Measurements from ENCODE around the gene NUCB1. TPM values are rescaled to one million over a fixed set of nuclear protein-coding genes. Genes with fewer than 3 reads are reported as not detected.

NUCB1 gene
- 248 and 260 TPM in 2 replicates for total RNA-seq

DNA sequence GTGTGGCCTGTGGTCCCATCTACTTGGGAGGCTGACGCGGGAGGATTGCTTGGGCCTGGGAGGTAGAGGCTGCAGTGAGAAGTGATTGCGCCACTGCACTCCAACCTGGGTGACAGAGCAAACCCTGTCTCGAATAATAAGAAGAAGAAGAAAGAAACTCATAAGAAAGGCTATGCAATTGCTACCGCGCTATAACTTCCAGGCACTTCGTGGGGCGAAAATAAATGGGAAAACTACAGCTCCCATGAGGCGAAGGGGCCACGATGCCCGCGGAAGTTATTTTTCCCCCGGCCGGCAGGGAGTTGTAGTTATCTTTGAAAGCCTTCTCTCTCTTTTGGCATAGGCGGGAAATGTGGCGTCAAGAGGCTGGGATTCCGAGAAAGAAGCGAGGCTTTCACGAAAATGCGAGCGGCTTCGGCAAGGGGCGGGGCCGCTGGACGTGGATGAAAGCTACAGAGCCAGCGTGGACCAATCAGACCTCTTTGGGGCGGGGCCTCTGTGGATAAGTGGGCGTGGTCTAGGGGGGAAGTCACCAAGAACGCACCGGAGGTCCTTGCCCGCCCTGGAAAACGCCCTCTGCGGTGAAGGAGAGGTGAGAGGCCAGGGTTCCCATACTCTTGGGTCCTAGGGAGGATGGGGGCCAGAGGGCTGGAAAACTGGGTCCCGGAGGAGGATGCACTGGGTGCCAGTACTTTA is at the start of gene NUCB1:
Gene NUCB1 (plus strand): TSS at position 532 of the 696 bp plus-strand sequence. CDS start 485 bp downstream, outside the sequence.
- no peaks in the 10 kb centered on the region for H3K36me3 ChIP-seq (ENCODE audit: control insufficient read depth, insufficient read depth, low read length)
- H3K27me3 ChIP-seq (ENCODE audit: control insufficient read depth, insufficient read depth, low read length) = peaks cover 13% of the 10 kb centered on the region
- DNase-seq (ENCODE audit: low read depth) = peak; percentile 92
- peak within 1 kb of the TSS; percentile 89 for H3K4me3 ChIP-seq (ENCODE audit: low read depth, low read length)
- peak; percentile 30 for TF ChIP-seq CTCF (IDR thresholded peaks at IDR 0.05; ENCODE audit: insufficient read depth, low read length, poor library complexity, severe bottlenecking)

GRCh38 chr19:48852292-48852691 is 47.8 kb upstream of the NUCB1 start:
- DNase-seq (ENCODE audit: low read depth) = no peak
- no peak for TF ChIP-seq CTCF (IDR thresholded peaks at IDR 0.05; ENCODE audit: insufficient read depth, low read length, poor library complexity, severe bottlenecking)
- H3K27me3 ChIP-seq (ENCODE audit: control insufficient read depth, insufficient read depth, low read length) = no peaks in the 10 kb centered on the region
- no peak overlapping the region for H3K4me3 ChIP-seq (ENCODE audit: low read depth, low read length)
- H3K36me3 ChIP-seq (ENCODE audit: control insufficient read depth, insufficient read depth, low read length) = no peaks in the 10 kb centered on the region

DNA sequence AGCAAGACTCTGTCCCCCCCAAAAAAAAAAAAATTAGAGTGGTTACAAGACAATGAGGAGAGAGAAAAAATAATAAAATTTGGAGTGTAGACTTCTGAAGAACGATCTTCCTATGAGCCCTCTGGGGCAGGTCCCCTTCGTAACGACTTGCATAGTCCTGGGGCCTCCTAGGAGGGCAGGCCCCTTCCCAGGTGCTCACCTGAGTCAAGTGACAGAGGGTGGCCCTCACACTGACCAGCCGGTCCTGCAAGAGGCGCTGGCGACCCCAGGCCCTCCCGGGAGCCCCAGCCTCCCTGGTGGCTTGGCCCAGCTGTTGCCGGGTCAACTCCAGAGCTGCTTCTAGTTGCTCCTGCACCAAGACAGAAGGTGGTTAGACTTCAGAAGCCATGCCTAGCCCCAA is 46.6 kb upstream of the NUCB1 start:
- DNase-seq (ENCODE audit: low read depth) = no peak
- no peak for TF ChIP-seq CTCF (IDR thresholded peaks at IDR 0.05; ENCODE audit: insufficient read depth, low read length, poor library complexity, severe bottlenecking)
- peaks cover 1% of the 10 kb centered on the region for H3K36me3 ChIP-seq (ENCODE audit: control insufficient read depth, insufficient read depth, low read length)
- H3K4me3 ChIP-seq (ENCODE audit: low read depth, low read length) = no peak overlapping the region
- H3K27me3 ChIP-seq (ENCODE audit: control insufficient read depth, insufficient read depth, low read length) = no peaks in the 10 kb centered on the region

DNA sequence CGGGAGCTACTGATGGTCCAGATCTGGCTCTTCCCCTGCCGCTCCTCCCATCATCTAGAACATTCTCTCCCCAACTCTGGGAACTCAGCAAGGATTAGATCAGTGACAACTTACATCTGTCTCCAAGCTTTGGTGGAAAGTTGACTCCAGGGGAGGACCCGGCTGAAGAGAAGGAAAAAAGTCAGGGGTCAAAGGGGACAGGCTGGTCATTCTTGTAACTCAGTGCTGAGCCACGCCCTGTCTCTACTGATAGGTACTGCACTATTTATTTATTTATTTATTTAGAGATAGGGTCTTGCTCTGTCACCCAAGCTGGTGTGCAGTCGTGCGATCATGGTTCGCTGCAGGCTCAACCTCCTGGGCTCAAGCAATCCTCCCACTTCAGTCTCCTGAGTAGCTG is 46.0 kb upstream of the NUCB1 start:
- no peak for TF ChIP-seq CTCF (IDR thresholded peaks at IDR 0.05; ENCODE audit: insufficient read depth, low read length, poor library complexity, severe bottlenecking)

GRCh38 chr19:48856921-48857320 is 43.2 kb upstream of the NUCB1 start:
- no peak for DNase-seq (ENCODE audit: low read depth)
- no peak for TF ChIP-seq CTCF (IDR thresholded peaks at IDR 0.05; ENCODE audit: insufficient read depth, low read length, poor library complexity, severe bottlenecking)
- no peaks in the 10 kb centered on the region for H3K27me3 ChIP-seq (ENCODE audit: control insufficient read depth, insufficient read depth, low read length)

More for the DNA sequence above, 46.0 kb upstream of the NUCB1 start:
- Histone ChIP-seq H3K36me3 (ENCODE audit: control insufficient read depth, insufficient read depth, low read length) (peaks cover 1% of the 10 kb centered on the region), H3K4me3 (ENCODE audit: low read depth, low read length) (no peak overlapping the region), H3K27me3 (ENCODE audit: control insufficient read depth, insufficient read depth, low read length) (no peaks in the 10 kb centered on the region)
- no peak for DNase-seq (ENCODE audit: low read depth)

More at GRCh38 chr19:48856921-48857320, 43.2 kb upstream of the NUCB1 start:
- Histone ChIP-seq H3K36me3 (ENCODE audit: control insufficient read depth, insufficient read depth, low read length) (peaks cover 1% of the 10 kb centered on the region), H3K4me3 (ENCODE audit: low read depth, low read length) (no peak overlapping the region)

All from kidney epithelial cell (primary cell).